Activated T-helper 2 cell treated with anti-CD3 and anti-CD28 coated beads, Interferon-gamma antibody, Interleukin-2, Interleukin-4, amounts not matched to agents 10 μg/mL and 5 μg/mL and 100 μg/mL, durations not matched to agents 14 hours and 24 hours and 36 hours (primary cell): ENCODE data around the gene LTC4S. TPM values are rescaled to one million over a fixed set of nuclear protein-coding genes. Genes with fewer than 3 reads are reported as not detected.

ENCODE experiments used
- DNase-seq: peaks from one replicate; pipeline ENCODE4 v3.0.0; 2021; ENCODE audit warnings: low spot score
- H3K27ac Mint-ChIP-seq: one replicate; pipeline ENCODE4 v1.8.0; 2021; ENCODE audit warnings: mixed read lengths
- H3K27me3 Mint-ChIP-seq: one replicate; pipeline ENCODE4 v1.8.0; 2021; ENCODE audit warnings: low read depth, mixed read lengths
- H3K36me3 Mint-ChIP-seq: one replicate; pipeline ENCODE4 v1.8.0; 2021; ENCODE audit warnings: low read depth, mixed read lengths
- H3K4me1 Mint-ChIP-seq: one replicate; pipeline ENCODE4 v1.8.0; 2021; ENCODE audit warnings: low read depth, mixed read lengths
- H3K4me3 Mint-ChIP-seq: one replicate; pipeline ENCODE4 v1.8.0; 2021; ENCODE audit warnings: low read depth, mild to moderate bottlenecking, moderate library complexity, mixed read lengths
- H3K9me3 Mint-ChIP-seq: one replicate; pipeline ENCODE4 v1.8.0; 2021; ENCODE audit warnings: mixed read lengths
- intact Hi-C: fragments of 100-400 bp; cut with micrococcal nuclease; formaldehyde crosslinking; loops from one replicate; pipeline ENCODE4 v1.15.1; 2023
- total RNA-seq: library from RNA; stranded (reverse); gene quantifications from 2 replicates; pipeline ENCODE4 v1.2.3, GENCODE V29; 2022

The LTC4S gene
- total RNA-seq, 1 donor from 2014 or later = 0.62 TPM

GRCh38 chr5:179792612-179793467 lies 946 bp upstream of the LTC4S start:
- peaks cover 9% of the 10 kb centered on the region for H3K4me1 Mint-ChIP-seq
- H3K36me3 Mint-ChIP-seq = peaks cover 9% of the 10 kb centered on the region
- H3K27ac Mint-ChIP-seq = no peak overlapping the region
- H3K9me3 Mint-ChIP-seq = no peaks in the 10 kb centered on the region
- intact Hi-C loops = no loop called here
- H3K27me3 Mint-ChIP-seq = no peaks in the 10 kb centered on the region
- no peak overlapping the region for H3K4me3 Mint-ChIP-seq
- no peak for DNase-seq

DNA sequence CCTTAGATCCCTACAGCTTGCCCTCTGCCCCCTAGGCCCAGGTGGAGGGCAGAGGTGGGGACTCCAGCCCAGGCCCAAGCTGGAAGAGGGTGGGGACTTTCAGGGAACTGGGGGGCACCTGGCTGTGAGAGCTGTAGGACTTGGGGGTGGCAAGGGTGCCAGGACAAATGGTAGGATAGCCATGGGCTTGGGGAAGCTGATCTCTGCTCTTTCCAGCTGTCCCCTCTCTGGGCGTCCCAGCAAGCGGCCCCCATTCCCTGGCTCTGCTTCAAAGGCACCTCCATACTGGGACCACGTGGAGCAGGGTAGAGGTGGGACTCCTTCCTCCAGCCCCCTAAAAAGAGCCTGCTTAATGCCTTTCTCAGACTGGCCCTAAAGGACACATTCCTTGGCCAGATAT lies 385 bp downstream of the LTC4S start:
- Mint-ChIP-seq H3K4me1 (peaks cover 9% of the 10 kb centered on the region), H3K4me3 (peak overlapping the region; percentile 58), H3K9me3 (no peaks in the 10 kb centered on the region), H3K36me3 (peaks cover 12% of the 10 kb centered on the region), H3K27me3 (no peaks in the 10 kb centered on the region), H3K27ac (no peak overlapping the region)
- DNase-seq = no peak
- intact Hi-C loops = no loop called here

DNA sequence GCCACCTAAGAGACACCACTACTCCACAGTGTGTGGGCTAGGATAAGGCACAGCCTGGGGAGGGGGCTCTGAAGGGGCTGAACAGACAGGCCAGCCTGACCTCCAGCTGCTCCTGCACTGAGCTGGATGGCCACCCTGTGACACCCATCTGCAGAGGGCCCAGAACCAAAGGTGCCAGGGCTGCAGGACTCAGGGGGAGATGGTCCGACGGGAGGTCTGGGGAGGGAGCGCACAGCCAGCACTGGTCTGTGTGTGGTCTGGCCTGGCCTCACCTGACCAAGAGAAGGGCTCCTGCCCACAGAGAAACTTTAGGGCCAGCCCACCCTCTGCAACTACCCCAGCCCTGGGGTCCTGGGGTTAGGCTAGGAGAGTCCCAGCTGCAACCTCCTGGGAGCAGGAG lies 789 bp downstream of the LTC4S start:
- H3K36me3 Mint-ChIP-seq = peaks cover 16% of the 10 kb centered on the region
- no peak for DNase-seq
- H3K27ac Mint-ChIP-seq = no peak overlapping the region
- H3K4me3 Mint-ChIP-seq = peak overlapping the region; percentile 58
- peaks cover 9% of the 10 kb centered on the region for H3K4me1 Mint-ChIP-seq
- no peaks in the 10 kb centered on the region for H3K27me3 Mint-ChIP-seq
- intact Hi-C loops = no loop called here
- no peaks in the 10 kb centered on the region for H3K9me3 Mint-ChIP-seq

- peak overlapping the region; percentile 58 for H3K4me3 Mint-ChIP-seq
Observed at GRCh38 chr5:179795049-179795862, 1.5 kb downstream of the LTC4S start.

DNA sequence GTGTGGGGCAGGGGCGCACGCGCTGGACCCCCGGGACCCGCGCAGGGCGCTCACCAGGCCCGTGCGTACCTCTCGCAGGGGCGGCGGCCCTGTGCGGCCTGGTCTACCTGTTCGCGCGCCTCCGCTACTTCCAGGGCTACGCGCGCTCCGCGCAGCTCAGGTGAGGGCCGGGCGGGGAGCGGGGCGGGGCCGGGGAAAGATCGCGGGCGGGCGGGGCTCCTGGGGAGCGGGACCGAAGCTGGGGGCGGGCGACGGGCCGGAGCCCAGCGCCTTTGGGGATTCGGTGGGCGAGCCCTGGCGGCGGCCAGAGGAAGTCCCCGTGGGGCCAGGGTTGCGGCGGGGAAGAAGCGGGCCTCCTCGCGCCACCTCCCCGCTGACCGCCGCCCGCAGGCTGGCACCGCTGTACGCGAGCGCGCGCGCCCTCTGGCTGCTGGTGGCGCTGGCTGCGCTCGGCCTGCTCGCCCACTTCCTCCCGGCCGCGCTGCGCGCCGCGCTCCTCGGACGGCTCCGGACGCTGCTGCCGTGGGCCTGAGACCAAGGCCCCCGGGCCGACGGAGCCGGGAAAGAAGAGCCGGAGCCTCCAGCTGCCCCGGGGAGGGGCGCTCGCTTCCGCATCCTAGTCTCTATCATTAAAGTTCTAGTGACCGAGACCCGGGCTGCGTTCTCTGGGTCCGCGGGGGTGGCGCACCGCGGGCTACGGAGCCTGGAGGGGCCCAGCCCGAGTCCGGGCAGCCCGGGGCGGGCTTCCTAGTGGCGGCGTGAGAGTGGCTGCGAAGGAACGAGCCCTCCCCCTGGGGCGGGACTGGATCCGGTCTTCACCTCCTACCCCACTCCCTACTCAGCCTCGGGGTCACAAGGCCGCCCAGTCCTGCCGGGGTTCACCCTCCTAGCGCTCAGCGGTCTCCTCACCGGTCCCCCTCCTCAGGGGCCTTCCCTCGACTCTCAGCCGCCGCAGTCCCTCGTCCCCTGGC lies 2.4 kb downstream of the LTC4S start:
- Mint-ChIP-seq H3K27ac (no peak overlapping the region), H3K4me1 (peaks cover 9% of the 10 kb centered on the region), H3K27me3 (no peaks in the 10 kb centered on the region), H3K9me3 (no peaks in the 10 kb centered on the region), H3K4me3 (peak overlapping the region; percentile 71), H3K36me3 (peaks cover 23% of the 10 kb centered on the region)
- DNase-seq = peak; percentile 63
- intact Hi-C loops = loop anchor here (1.0 kb wide), 2 partner anchors 9 to 64 kb away; partner anchors contain the start of gene MAML1

More at GRCh38 chr5:179795049-179795862, 1.5 kb downstream of the LTC4S start:
- Mint-ChIP-seq H3K4me1 (peaks cover 9% of the 10 kb centered on the region), H3K27me3 (no peaks in the 10 kb centered on the region), H3K9me3 (no peaks in the 10 kb centered on the region), H3K36me3 (peaks cover 23% of the 10 kb centered on the region), H3K27ac (no peak overlapping the region)
- intact Hi-C loops = no loop called here
- no peak for DNase-seq

GRCh38 chr5:179796877-179797608 lies 3.3 kb downstream of the LTC4S start:
- no peak for DNase-seq
- Mint-ChIP-seq H3K4me3 (peak overlapping the region; percentile 71), H3K27ac (no peak overlapping the region), H3K27me3 (no peaks in the 10 kb centered on the region), H3K4me1 (peaks cover 12% of the 10 kb centered on the region), H3K36me3 (peaks cover 26% of the 10 kb centered on the region), H3K9me3 (no peaks in the 10 kb centered on the region)
- intact Hi-C loops = loop anchor here (1.0 kb wide), 2 partner anchors 8 to 65 kb away; partner anchors contain the start of gene MAML1

GRCh38 chr5:179797741-179798140 lies 4.0 kb downstream of the LTC4S start:
- DNase-seq = no peak
- Mint-ChIP-seq H3K27ac (no peak overlapping the region), H3K4me1 (peaks cover 17% of the 10 kb centered on the region), H3K9me3 (no peaks in the 10 kb centered on the region), H3K36me3 (peaks cover 29% of the 10 kb centered on the region), H3K27me3 (no peaks in the 10 kb centered on the region), H3K4me3 (no peak overlapping the region)
- intact Hi-C loops = no loop called here

DNA sequence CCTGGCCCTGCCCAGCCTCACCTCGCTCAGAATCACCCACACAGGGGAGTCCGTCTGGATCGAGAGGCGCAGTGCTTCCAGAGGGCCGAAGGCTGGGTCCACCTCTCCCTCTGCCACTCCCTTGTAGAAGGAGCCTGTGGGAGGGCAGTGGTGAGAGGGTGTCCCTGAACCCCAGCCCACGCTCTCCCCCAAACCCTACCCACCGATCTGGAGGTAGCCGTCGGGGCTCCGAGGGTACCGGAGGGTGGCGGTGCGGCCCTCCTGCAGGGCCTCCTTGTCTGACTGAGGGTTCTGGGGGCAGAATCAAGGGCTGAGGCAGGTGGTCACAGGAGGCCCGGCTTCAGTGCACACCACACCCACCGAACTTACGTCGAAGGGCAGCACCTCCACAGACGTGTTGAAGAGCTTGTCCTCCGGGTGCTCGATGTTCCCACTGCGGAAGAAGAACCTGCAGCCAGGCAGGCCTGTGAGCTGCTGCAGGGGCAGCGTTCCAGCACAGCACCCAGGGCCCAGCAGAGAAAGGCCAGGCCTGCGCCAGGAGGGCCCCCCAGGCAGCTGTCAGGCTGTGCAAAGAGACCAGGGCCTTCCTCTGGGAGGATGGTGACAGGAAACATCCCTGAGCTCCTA lies 4.5 kb downstream of the LTC4S start:
- H3K27me3 Mint-ChIP-seq = no peaks in the 10 kb centered on the region
- H3K4me1 Mint-ChIP-seq = peaks cover 19% of the 10 kb centered on the region
- no peak overlapping the region for H3K27ac Mint-ChIP-seq
- no peak overlapping the region for H3K4me3 Mint-ChIP-seq
- intact Hi-C loops = no loop called here
- peaks cover 31% of the 10 kb centered on the region for H3K36me3 Mint-ChIP-seq
- DNase-seq = no peak
- no peaks in the 10 kb centered on the region for H3K9me3 Mint-ChIP-seq

DNA sequence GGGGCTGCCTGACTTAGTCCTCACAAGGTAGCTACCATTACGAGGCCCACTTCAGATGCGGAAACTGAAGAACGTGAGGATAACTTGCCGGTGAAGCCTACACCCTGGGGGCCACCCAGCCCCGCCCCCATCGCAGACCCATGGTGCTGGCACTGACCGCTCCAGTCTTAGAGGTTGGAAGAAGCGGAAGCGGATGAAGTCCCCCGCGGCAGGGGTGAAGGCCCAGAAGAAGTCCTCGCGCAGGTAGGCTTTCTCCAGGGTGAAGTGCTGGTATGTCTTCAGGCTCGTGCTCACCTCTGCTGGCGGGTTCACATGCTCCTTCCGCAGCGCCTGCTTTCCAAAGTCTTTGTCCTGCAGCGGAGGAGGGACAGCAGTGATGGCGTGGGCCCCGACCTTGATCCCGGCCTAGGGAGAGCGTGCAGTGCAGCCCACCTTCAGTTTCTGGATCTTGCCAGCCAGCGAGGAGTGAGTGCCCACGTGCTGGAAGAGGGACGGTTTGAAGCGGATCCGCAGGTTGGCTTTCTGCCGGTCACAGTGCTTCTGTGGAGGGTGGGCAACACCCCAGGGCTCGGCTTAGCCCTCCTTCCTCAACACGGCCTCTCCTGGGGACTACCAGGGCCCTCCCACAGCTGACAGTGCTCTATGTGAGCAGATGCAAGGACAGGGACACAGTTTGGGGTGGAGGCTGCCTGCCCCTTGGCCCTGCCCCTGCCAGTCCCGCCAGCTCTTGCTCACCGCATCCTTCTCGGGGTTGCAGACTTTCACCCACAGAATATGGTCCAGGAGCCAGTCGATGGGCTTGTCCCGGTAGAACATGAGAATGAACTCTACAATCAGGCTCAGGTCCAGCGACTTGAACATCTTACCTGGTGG lies 5.2 kb downstream of the LTC4S start:
- no peaks in the 10 kb centered on the region for H3K27me3 Mint-ChIP-seq
- peaks cover 25% of the 10 kb centered on the region for H3K4me1 Mint-ChIP-seq
- H3K36me3 Mint-ChIP-seq = peaks cover 32% of the 10 kb centered on the region
- intact Hi-C loops = no loop called here
- H3K4me3 Mint-ChIP-seq = no peak overlapping the region
- H3K27ac Mint-ChIP-seq = no peak overlapping the region
- DNase-seq = no peak
- no peaks in the 10 kb centered on the region for H3K9me3 Mint-ChIP-seq

DNA sequence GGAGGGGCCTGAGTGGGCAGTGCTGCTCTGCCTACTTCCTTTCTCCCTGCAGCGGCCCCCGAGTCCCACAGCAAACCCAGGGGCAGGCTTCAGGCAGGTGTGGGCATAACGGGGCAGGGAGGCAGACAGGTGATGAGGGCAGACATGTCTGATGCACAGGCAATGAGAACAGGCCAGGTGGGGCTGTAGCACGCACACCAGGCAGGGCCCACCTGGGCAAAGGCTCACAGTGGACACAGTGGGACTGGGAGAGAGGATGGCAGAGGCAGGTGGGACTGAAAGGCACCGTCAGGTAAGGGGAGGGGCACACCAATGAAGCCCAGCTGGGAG lies 5.8 kb downstream of the LTC4S start:
- no peaks in the 10 kb centered on the region for H3K27me3 Mint-ChIP-seq
- DNase-seq = no peak
- H3K27ac Mint-ChIP-seq = no peak overlapping the region
- H3K36me3 Mint-ChIP-seq = peaks cover 35% of the 10 kb centered on the region
- H3K9me3 Mint-ChIP-seq = no peaks in the 10 kb centered on the region
- peaks cover 29% of the 10 kb centered on the region for H3K4me1 Mint-ChIP-seq
- no peak overlapping the region for H3K4me3 Mint-ChIP-seq
- intact Hi-C loops = no loop called here
